NCI-H2227 (cell line): ENCODE results near the gene PTCD2.
A peak's percentile ranks its signal among the peaks of the same experiment; 100 is the strongest.

Source experiments
- DNase-seq: peaks from one replicate; lab custom pipeline; 2025; ENCODE audit not compliant: unreplicated experiment; lab: John Stamatoyannopoulos, UW

Gene PTCD2

GRCh38 chr5:72319976-72320752 is at the start of gene PTCD2, which contains the start of gene MRPS27:
Gene PTCD2, plus strand, starts transcription at chr5:72320373. Its CDS starts 10 bp downstream, at chr5:72320383.
Gene MRPS27, minus strand, starts transcription at chr5:72320240. Its CDS starts 19 bp downstream, at chr5:72320221.
- peak; percentile 97 for DNase-seq

- no peak for DNase-seq
Observed at GRCh38 chr5:72271702-72272101, 48.5 kb upstream of the PTCD2 start.

GRCh38 chr5:72272398-72272797 is 47.8 kb upstream of the PTCD2 start:
- no peak for DNase-seq

GRCh38 chr5:72273547-72273946 is 46.6 kb upstream of the PTCD2 start:
- DNase-seq, result no peak

GRCh38 chr5:72276219-72276752 is 43.9 kb upstream of the PTCD2 start:
- DNase-seq, result no peak

GRCh38 chr5:72280581-72281069 is 39.5 kb upstream of the PTCD2 start:
- DNase-seq, result no peak

GRCh38 chr5:72281430-72281763 is 38.8 kb upstream of the PTCD2 start:
- no peak for DNase-seq

- DNase-seq, result no peak
Observed at GRCh38 chr5:72281764-72282499, 38.2 kb upstream of the PTCD2 start.

- no peak for DNase-seq
Observed at GRCh38 chr5:72282878-72283277, 37.3 kb upstream of the PTCD2 start.

GRCh38 chr5:72283358-72283757 is 36.8 kb upstream of the PTCD2 start:
- DNase-seq, result no peak

- DNase-seq, result no peak
Observed at GRCh38 chr5:72284559-72285423, 35.4 kb upstream of the PTCD2 start.

GRCh38 chr5:72285424-72285821 is 34.8 kb upstream of the PTCD2 start:
- DNase-seq, result no peak

GRCh38 chr5:72286798-72287197 is 33.4 kb upstream of the PTCD2 start:
- no peak for DNase-seq

- DNase-seq, result peak; percentile 32
Observed at GRCh38 chr5:72288924-72289323, 31.2 kb upstream of the PTCD2 start.

GRCh38 chr5:72290356-72291133 is 29.6 kb upstream of the PTCD2 start:
- DNase-seq, result no peak

- DNase-seq, result no peak
Observed at GRCh38 chr5:72291601-72292000, 28.6 kb upstream of the PTCD2 start.

- no peak for DNase-seq
Observed at GRCh38 chr5:72292411-72292810, 27.8 kb upstream of the PTCD2 start.

- no peak for DNase-seq
Observed at GRCh38 chr5:72293495-72294055, 26.6 kb upstream of the PTCD2 start.

GRCh38 chr5:72294473-72294872 is 25.7 kb upstream of the PTCD2 start:
- no peak for DNase-seq

- DNase-seq, result no peak
Observed at GRCh38 chr5:72295539-72295938, 24.6 kb upstream of the PTCD2 start.
